GM12878 (cell line): ENCODE data around the gene POMC. TPM values are rescaled to one million over a fixed set of nuclear protein-coding genes. Genes with fewer than 3 reads are reported as not detected.
A peak's percentile ranks its signal among the peaks of the same experiment; 100 is the strongest.

ENCODE experiments used
- ATAC-seq: fragments of 200-7000 bp; cut with Tn5 transposase; 3 replicates; pipeline ENCODE4 v1.9.1; 2020; ENCODE audit warnings: mild to moderate bottlenecking, moderate library complexity
- BruUV-seq: library from RNA; stranded (reverse); fragments of 400-500 nt; replicated peaks from 2 replicates; lab custom pipeline; 2021; lab: Mats Ljungman, UMichigan
- CTCF ChIA-PET: fragments of 300-600 bp; sonication (Branson Sonifier 250); formaldehyde crosslinking; extraction: SDS; loops from one replicate; lab custom pipeline; 2021; ENCODE audit warnings: inconsistent platforms; lab: Yijun Ruan, JAX
- POLR2A ChIA-PET: fragments of 350-600 bp; formaldehyde crosslinking; extraction: SDS; loops from one replicate; lab custom pipeline; 2021; ENCODE audit warnings: inconsistent platforms; lab: Charles Lee
- RAD21 ChIA-PET: fragments of 300-600 bp; sonication (Branson Sonifier 250); formaldehyde crosslinking; loops from one replicate; lab custom pipeline; 2023; ENCODE audit warnings: antibody characterized with exemption; ENCODE audit not compliant: unreplicated experiment; lab: Charles Lee
- SMC1A ChIA-PET: fragments of 300-600 bp; sonication (Branson Sonifier 250); formaldehyde crosslinking; loops from one replicate; lab custom pipeline; 2023; ENCODE audit not compliant: unreplicated experiment, uncharacterized antibody; lab: Charles Lee
- DNase-seq: peaks from one replicate; pipeline ENCODE4 v3.0.0-alpha.2; 2011; ENCODE audit warnings: low read depth, low spot score
- FAIRE-seq: peaks from 3 replicates; lab custom pipeline; 2011; peaks lifted over from hg19 to GRCh38; lab: Jason Lieb, UNC
- H2AFZ ChIP-seq: 2 replicates; pipeline ENCODE4 v1.6.0; 2011; ENCODE audit warnings: low read depth, low read length, control low read depth; ENCODE audit not compliant: control insufficient read depth
- H3K27ac ChIP-seq: 2 replicates; pipeline ENCODE4 v1.5.1; 2011; ENCODE audit warnings: control low read depth; ENCODE audit not compliant: control insufficient read depth, insufficient read depth
- H3K27me3 ChIP-seq, 2 experiments: replicated peaks in 1 of 2; 2 replicates each; pipeline versions ENCODE4 v1.6.0 to v1.6.1; 2011; ENCODE audit warnings: low read length in 1 of 2; ENCODE audit not compliant: control insufficient read depth in 2 of 2, insufficient read depth in 2 of 2
- H3K36me3 ChIP-seq, 2 experiments: 2 replicates each; pipeline ENCODE4 v1.5.1; 2011; ENCODE audit warnings: low read length in 1 of 2; ENCODE audit not compliant: control insufficient read depth in 2 of 2, insufficient read depth in 2 of 2
- H3K4me1 ChIP-seq: 2 replicates; pipeline ENCODE4 v1.6.1; 2011; ENCODE audit warnings: mild to moderate bottlenecking, low read length, moderate library complexity, mixed read lengths; ENCODE audit not compliant: control insufficient read depth, insufficient read depth
- H3K4me2 ChIP-seq: 2 replicates; pipeline ENCODE4 v1.6.0; 2011; ENCODE audit warnings: control low read depth; ENCODE audit not compliant: control insufficient read depth, insufficient read depth
- H3K4me3 ChIP-seq: fragments of 200-600 bp; sonication (generic); 2 replicates; pipeline ENCODE4 v1.5.1; 2016
- H3K79me2 ChIP-seq: 2 replicates; pipeline ENCODE4 v1.6.0; 2011; ENCODE audit warnings: low read length; ENCODE audit not compliant: control insufficient read depth, insufficient read depth
- H3K9ac ChIP-seq: 2 replicates; pipeline ENCODE4 v1.8.0; 2011; ENCODE audit warnings: low read length, control low read depth, mixed read lengths; ENCODE audit not compliant: control insufficient read depth, insufficient read depth
- H3K9me3 ChIP-seq: replicated peaks from 3 replicates; pipeline ENCODE4 v1.5.1; 2011; ENCODE audit warnings: mild to moderate bottlenecking, low read length; ENCODE audit not compliant: control insufficient read depth, insufficient read depth
- H4K20me1 ChIP-seq: 2 replicates; pipeline ENCODE4 v1.6.0; 2011; ENCODE audit not compliant: control insufficient read depth, insufficient read depth
- ZNF207 ChIP-seq: fragments of 450-650 bp; IDR thresholded peaks from 2 replicates; pipeline ENCODE4 v1.6.1; 2014; ENCODE audit warnings: antibody characterized with exemption, mild to moderate bottlenecking, borderline replicate concordance
- WGBS: methylation state at CpG from one replicate; pipeline ENCODE4 v1.1.6; 2016; ENCODE audit warnings: low lambda C conversion rate; ENCODE audit not compliant: insufficient replicate concordance, insufficient coverage; ENCODE audit errors: missing lambda C conversion rate; 5-methylcytosine and 5-hydroxymethylcytosine counted together
- in situ Hi-C: fragments of 300-500 bp; cut with MboI; formaldehyde crosslinking; loops from 9 replicates; pipeline ENCODE4 v1.14.3; 2018; ENCODE audit warnings: mixed read lengths
- intact Hi-C: fragments of 100-400 bp; cut with micrococcal nuclease; formaldehyde crosslinking; loops from one replicate; pipeline ENCODE4 v1.14.2; 2022; ENCODE audit not compliant: unreplicated experiment
- polyA plus RNA-seq, 11 experiments: library from polyadenylated mRNA; depleted of rRNA in 4 of 11; unstranded in 6 of 11; stranded (reverse) in 5 of 11; fragments of >200 nt; fragmentation: Nextera tagmentation in 4 of 11; fragmentation: Illumina TruSeq in 1 of 11; extraction: Ambion mirVana in 4 of 11; extraction: Trizol in 1 of 11; gene quantifications; 1 replicate in 1 of 11; 2 replicates in 10 of 11; pipeline versions ENCODE4 v1.2.1 to v1.2.3, GENCODE V29; 2011 to 2016; ENCODE audit warnings: inconsistent platforms in 2 of 11, missing spikeins in 2 of 11, low read depth in 1 of 11
- total RNA-seq, 4 experiments: library from RNA; depleted of rRNA in 3 of 4; stranded (reverse); fragments of >200 nt in 3 of 4; fragmentation: Illumina TruSeq in 1 of 4; extraction: Trizol in 1 of 4; gene quantifications; 2 replicates each; pipeline versions ENCODE4 v1.2.1 to v1.2.3, GENCODE V29; 2013 to 2021
- TF ChIP-seq, protein P1 (sequence below): IDR thresholded peaks from 2 replicates; pipeline ENCODE4 v1.6.1; 2012; ENCODE audit warnings: mild to moderate bottlenecking, low read depth, low read length

The POMC gene
- total and polyA plus RNA-seq, 10 of the 15 experiments (the other 5 are each of a cell fraction or from before 2014, with no cell fraction given) = 0.05 to 14.7 (median 6.8) TPM; not detected in 1

DNA sequence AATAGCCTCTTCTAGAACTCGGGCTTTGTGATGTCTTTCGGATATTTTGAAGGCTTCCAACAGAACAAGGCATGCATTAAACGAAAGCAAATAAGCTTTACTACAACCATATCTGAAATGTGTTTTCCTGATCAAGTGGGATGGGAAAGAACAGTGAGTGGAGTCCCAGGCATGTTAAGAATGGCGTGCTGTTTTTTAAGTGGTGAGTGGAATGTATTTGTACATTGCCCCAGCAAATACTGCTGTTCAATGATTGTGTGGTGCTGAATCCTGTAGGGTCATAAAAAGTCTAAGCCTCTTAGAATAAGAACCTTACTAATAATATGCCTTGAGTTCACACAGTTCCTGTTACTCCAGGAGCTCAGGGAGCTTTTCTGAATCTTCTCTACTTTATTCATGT is 52.5 kb downstream of the POMC start:
- Histone ChIP-seq H3K4me1 (no peaks in the 10 kb centered on the region), H2AFZ (no peak overlapping the region), H3K9me3 (no peaks in the 10 kb centered on the region), H3K36me3 (no peaks in the 10 kb centered on the region), H3K79me2 (no peaks in the 10 kb centered on the region), H3K27me3 (no peaks in the 10 kb centered on the region; a peak in 1 of 4 replicates), H3K4me3 (no peak overlapping the region), H3K4me2 (no peak overlapping the region), H4K20me1 (no peaks in the 10 kb centered on the region), H3K27ac (no peak overlapping the region), H3K9ac (no peak overlapping the region)
- ChIA-PET RAD21 (interaction anchor here (0.6 to 1.0 kb wide), 2 partner anchors 14 to 295 kb away, joined by 3 read pairs; no protein-coding TSS in a partner anchor), SMC1A (interaction anchor here (1.3 to 1.4 kb wide), 2 partner anchors 11 to 207 kb away, joined by 4 read pairs; no protein-coding TSS in a partner anchor), POLR2A (no interaction called here), CTCF (interaction anchor here (0.6 kb wide), 1 partner anchor 139 kb away, joined by 3 read pairs; no protein-coding TSS in a partner anchor)
- in situ Hi-C loops = no loop called here
- DNase-seq (no peak), FAIRE-seq (no peak), ATAC-seq (no peak)
- TF ChIP-seq, protein P1, sequence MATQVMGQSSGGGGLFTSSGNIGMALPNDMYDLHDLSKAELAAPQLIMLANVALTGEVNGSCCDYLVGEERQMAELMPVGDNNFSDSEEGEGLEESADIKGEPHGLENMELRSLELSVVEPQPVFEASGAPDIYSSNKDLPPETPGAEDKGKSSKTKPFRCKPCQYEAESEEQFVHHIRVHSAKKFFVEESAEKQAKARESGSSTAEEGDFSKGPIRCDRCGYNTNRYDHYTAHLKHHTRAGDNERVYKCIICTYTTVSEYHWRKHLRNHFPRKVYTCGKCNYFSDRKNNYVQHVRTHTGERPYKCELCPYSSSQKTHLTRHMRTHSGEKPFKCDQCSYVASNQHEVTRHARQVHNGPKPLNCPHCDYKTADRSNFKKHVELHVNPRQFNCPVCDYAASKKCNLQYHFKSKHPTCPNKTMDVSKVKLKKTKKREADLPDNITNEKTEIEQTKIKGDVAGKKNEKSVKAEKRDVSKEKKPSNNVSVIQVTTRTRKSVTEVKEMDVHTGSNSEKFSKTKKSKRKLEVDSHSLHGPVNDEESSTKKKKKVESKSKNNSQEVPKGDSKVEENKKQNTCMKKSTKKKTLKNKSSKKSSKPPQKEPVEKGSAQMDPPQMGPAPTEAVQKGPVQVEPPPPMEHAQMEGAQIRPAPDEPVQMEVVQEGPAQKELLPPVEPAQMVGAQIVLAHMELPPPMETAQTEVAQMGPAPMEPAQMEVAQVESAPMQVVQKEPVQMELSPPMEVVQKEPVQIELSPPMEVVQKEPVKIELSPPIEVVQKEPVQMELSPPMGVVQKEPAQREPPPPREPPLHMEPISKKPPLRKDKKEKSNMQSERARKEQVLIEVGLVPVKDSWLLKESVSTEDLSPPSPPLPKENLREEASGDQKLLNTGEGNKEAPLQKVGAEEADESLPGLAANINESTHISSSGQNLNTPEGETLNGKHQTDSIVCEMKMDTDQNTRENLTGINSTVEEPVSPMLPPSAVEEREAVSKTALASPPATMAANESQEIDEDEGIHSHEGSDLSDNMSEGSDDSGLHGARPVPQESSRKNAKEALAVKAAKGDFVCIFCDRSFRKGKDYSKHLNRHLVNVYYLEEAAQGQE = peak; percentile 62; the same call in 1 of the 2 replicates
- TF ChIP-seq ZNF207 = no peak
- intact Hi-C loops = no loop called here
- BruUV-seq = no TSS peak
- 75% methylated on average over 4 of the region's 4 CpGs for WGBS
